ENCODE data around the gene TUBGCP2.

DNA sequence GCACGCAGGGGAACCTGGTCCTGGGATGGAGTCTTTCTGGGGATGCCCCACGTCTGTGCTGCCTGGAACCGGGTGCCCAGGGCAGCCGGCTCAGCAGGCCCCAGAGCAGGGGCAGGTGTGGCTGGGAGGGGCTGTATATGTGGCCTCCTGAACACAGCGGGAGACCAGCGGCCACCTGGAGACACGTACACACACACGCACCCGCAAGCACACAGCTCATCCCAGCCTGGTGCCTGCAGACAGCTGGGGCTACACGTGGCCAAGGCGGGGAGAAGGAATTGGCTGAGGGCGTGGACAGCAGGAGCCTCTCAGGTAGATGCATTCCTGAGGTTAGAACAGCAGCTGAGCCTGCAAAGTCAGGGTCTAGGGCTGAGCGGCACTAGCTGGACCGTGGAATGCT lies 46.0 kb downstream of the TUBGCP2 start:
- TF ChIP-seq, protein P1, sequence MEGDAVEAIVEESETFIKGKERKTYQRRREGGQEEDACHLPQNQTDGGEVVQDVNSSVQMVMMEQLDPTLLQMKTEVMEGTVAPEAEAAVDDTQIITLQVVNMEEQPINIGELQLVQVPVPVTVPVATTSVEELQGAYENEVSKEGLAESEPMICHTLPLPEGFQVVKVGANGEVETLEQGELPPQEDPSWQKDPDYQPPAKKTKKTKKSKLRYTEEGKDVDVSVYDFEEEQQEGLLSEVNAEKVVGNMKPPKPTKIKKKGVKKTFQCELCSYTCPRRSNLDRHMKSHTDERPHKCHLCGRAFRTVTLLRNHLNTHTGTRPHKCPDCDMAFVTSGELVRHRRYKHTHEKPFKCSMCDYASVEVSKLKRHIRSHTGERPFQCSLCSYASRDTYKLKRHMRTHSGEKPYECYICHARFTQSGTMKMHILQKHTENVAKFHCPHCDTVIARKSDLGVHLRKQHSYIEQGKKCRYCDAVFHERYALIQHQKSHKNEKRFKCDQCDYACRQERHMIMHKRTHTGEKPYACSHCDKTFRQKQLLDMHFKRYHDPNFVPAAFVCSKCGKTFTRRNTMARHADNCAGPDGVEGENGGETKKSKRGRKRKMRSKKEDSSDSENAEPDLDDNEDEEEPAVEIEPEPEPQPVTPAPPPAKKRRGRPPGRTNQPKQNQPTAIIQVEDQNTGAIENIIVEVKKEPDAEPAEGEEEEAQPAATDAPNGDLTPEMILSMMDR (conservative IDR thresholded peaks at IDR 0.05; ENCODE audit: low read length), result no peak
- no peak for TF ChIP-seq EZH2phosphoT487 (IDR thresholded peaks at IDR 0.05; ENCODE audit: borderline replicate concordance)

All from Loucy (cell line).